HL-60 (cell line): ENCODE results near the gene OPN1SW.

Source experiments
- CTCF ChIP-seq: IDR thresholded peaks from one replicate; pipeline ENCODE4 v1.5.1; 2011; ENCODE audit warnings: low read length, control low read depth, inconsistent platforms; ENCODE audit not compliant: insufficient read depth
- GABPA ChIP-seq: IDR thresholded peaks from 2 replicates; pipeline ENCODE4 v1.6.1; 2012; ENCODE audit warnings: low read depth
- POLR2AphosphoS5 ChIP-seq: IDR thresholded peaks from 2 replicates; pipeline ENCODE4 v1.6.1; 2012; ENCODE audit warnings: low read depth
- REST ChIP-seq: IDR thresholded peaks from 2 replicates; pipeline ENCODE4 v1.6.1; 2012; ENCODE audit warnings: low read depth; ENCODE audit not compliant: insufficient replicate concordance
- SPI1 ChIP-seq: IDR thresholded peaks from 2 replicates; pipeline ENCODE4 v1.6.1; 2012; ENCODE audit warnings: low read depth, mild to moderate bottlenecking, borderline replicate concordance

GRCh38 chr7:128814499-128814898, 38.9 kb upstream of the OPN1SW start:
- TF ChIP-seq CTCF (no peak), GABPA (no peak), REST (no peak), POLR2AphosphoS5 (no peak), SPI1 (no peak)
